NOMO-1 (cell line): Measurements from ENCODE around the gene SHISA5.

Experiments used
- DNase-seq, 2 experiments: peaks; one replicate each; lab custom pipeline; 2025; ENCODE audit not compliant: unreplicated experiment in 2 of 2; lab: John Stamatoyannopoulos, UW

SHISA5 gene

DNA sequence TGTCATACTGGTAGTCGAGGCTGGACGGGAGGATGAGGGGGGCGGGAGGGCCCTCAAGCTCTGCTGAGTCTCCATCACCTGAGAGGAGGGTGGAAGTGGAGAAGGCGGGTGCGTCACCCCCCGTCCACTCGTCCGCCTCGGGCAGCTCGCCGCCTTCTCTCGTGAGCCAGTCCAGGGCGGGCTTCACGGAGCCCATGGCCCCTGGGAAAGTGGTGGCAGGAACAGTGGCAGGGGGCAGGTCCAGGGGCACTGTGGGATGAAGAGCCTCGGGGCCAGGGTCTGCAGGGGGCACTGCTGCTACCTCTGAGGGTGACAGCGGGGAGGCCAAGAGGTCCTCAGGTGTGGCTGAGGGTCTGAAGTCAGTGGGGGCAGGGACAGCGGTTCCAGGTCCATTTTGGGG, 84.4 kb downstream of the SHISA5 start:
- no peak for DNase-seq

- DNase-seq, result no peak
Measured at GRCh38 chr3:48419149-48419548, 84.8 kb downstream of the SHISA5 start.

DNA sequence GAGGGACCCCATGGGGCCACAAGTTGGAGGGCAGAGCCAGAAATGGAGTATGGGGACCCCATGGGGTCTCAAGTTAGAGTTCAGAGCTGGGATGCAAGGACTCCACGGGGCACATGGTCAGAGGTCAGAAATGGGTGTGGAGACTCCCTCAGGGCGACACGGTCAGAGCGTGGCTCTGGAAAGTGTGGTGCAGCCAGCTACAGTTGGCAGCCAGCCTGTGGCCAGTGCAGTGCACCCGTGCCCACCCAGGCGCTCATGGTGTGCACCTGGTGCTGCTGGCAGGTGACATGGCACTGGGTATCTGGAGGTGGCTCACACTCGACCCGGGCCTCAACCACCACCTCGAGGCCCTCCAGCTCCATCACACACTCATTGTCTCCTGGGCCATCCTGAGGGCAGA, 85.3 kb downstream of the SHISA5 start:
- no peak for DNase-seq

DNA sequence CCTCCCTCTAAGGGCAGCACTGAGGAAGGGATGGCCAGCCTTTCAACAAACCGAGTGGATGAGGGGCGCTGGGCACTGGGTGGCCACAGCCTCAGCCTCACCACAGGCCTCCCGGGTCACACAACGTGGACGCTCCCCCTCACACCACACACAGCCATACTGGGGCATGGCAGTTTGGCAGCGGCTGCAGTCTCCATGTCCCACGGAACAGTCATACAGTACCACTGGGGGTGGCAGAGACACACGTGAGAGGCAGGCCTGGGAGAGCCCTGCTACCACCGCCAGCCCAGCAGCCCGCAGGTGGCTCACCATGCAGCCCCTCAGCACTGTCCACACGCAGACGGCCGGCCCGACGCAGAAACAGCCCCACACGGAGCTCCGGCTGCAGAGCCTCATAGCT, 85.8 kb downstream of the SHISA5 start:
- DNase-seq, result no peak
